ENCODE results near the gene C1QA.

- TF ChIP-seq, protein P1, sequence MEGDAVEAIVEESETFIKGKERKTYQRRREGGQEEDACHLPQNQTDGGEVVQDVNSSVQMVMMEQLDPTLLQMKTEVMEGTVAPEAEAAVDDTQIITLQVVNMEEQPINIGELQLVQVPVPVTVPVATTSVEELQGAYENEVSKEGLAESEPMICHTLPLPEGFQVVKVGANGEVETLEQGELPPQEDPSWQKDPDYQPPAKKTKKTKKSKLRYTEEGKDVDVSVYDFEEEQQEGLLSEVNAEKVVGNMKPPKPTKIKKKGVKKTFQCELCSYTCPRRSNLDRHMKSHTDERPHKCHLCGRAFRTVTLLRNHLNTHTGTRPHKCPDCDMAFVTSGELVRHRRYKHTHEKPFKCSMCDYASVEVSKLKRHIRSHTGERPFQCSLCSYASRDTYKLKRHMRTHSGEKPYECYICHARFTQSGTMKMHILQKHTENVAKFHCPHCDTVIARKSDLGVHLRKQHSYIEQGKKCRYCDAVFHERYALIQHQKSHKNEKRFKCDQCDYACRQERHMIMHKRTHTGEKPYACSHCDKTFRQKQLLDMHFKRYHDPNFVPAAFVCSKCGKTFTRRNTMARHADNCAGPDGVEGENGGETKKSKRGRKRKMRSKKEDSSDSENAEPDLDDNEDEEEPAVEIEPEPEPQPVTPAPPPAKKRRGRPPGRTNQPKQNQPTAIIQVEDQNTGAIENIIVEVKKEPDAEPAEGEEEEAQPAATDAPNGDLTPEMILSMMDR (conservative IDR thresholded peaks at IDR 0.05) = no peak
- TF ChIP-seq ZFX (IDR thresholded peaks at IDR 0.05) = no peak
These were observed 41.8 kb downstream of the C1QA start for GRCh38 chr1:22677931-22678896.

Data from C4-2B (cell line).